IMR-90 (cell line): ENCODE results near the gene DSTYK. TPM values are rescaled to one million over a fixed set of nuclear protein-coding genes. Genes with fewer than 3 reads are reported as not detected.
"Not testable (repeated sequence)": the region's sequence is repeated elsewhere in the genome, so short reads cannot be mapped to it uniquely, and the experiment has no call there.

Experiments used
- ATAC-seq: fragments of 200-7000 bp; cut with Tn5 transposase; 2 replicates; pipeline ENCODE4 v1.9.1; 2020; ENCODE audit warnings: low read depth, mild to moderate bottlenecking, moderate library complexity
- BruUV-seq: library from RNA; stranded (reverse); fragments of 400-500 nt; replicated peaks from 2 replicates; lab custom pipeline; 2021; lab: Mats Ljungman, UMichigan
- CTCF ChIA-PET: fragments of 300-600 bp; formaldehyde crosslinking; extraction: SDS; loops from one replicate; lab custom pipeline; 2021; ENCODE audit warnings: antibody characterized with exemption; lab: Yijun Ruan, JAX
- POLR2A ChIA-PET: fragments of 300-600 bp; sonication (Branson Sonifier 250); formaldehyde crosslinking; loops from one replicate; lab custom pipeline; 2022; ENCODE audit warnings: antibody characterized with exemption; ENCODE audit not compliant: unreplicated experiment; lab: Charles Lee
- DNase-seq: peaks from one replicate; pipeline ENCODE4 v3.0.0; 2013
- H2AFZ ChIP-seq: replicated peaks from 2 replicates; pipeline ENCODE3; 2013; ENCODE audit warnings: low read length, mild to moderate bottlenecking; ENCODE audit not compliant: poor library complexity
- H2AK5ac ChIP-seq: 2 replicates; pipeline ENCODE4 v1.6.1; 2013; ENCODE audit warnings: low read depth, low read length, inconsistent platforms
- H2AK9ac ChIP-seq: replicated peaks from 2 replicates; pipeline ENCODE3; 2013; ENCODE audit warnings: mild to moderate bottlenecking, low read depth, low read length, moderate library complexity; ENCODE audit not compliant: poor library complexity
- H2BK120ac ChIP-seq: 2 replicates; pipeline ENCODE4 v1.6.1; 2013; ENCODE audit warnings: low read depth, low read length, inconsistent platforms
- H2BK15ac ChIP-seq: 3 replicates; pipeline ENCODE4 v1.6.1; 2013; ENCODE audit warnings: low read depth, low read length, inconsistent platforms
- H2BK20ac ChIP-seq: 2 replicates; pipeline ENCODE4 v1.6.1; 2013; ENCODE audit warnings: low read depth, mild to moderate bottlenecking, inconsistent platforms, low read length, moderate library complexity
- H2BK5ac ChIP-seq: 2 replicates; pipeline ENCODE4 v1.6.1; 2013; ENCODE audit warnings: mild to moderate bottlenecking, low read depth, low read length, inconsistent platforms; ENCODE audit not compliant: poor library complexity, severe bottlenecking
- H3K14ac ChIP-seq: replicated peaks from 2 replicates; pipeline ENCODE4 v1.6.1; 2013; ENCODE audit warnings: low read depth, low read length, inconsistent platforms
- H3K18ac ChIP-seq: 2 replicates; pipeline ENCODE4 v1.6.1; 2013; ENCODE audit warnings: low read depth, low read length, control low read depth
- H3K23ac ChIP-seq: 2 replicates; pipeline ENCODE4 v1.6.1; 2013; ENCODE audit warnings: low read depth, low read length, inconsistent platforms
- H3K27ac ChIP-seq: 2 replicates; pipeline ENCODE4 v1.5.1; 2013; ENCODE audit warnings: mild to moderate bottlenecking, control low read depth, low read length; ENCODE audit not compliant: insufficient read depth
- H3K27me3 ChIP-seq: 2 replicates; pipeline ENCODE4 v1.6.1; 2013; ENCODE audit warnings: low read length; ENCODE audit not compliant: control insufficient read depth, insufficient read depth
- H3K36me3 ChIP-seq: 2 replicates; pipeline ENCODE4 v1.6.1; 2013; ENCODE audit warnings: low read length, mixed read lengths; ENCODE audit not compliant: control insufficient read depth, insufficient read depth
- H3K4ac ChIP-seq: 2 replicates; pipeline ENCODE4 v1.6.1; 2013; ENCODE audit warnings: low read depth, low read length, inconsistent platforms
- H3K4me1 ChIP-seq: 2 replicates; pipeline ENCODE4 v1.6.1; 2013; ENCODE audit warnings: low read length, mixed read lengths; ENCODE audit not compliant: control insufficient read depth, insufficient read depth
- H3K4me2 ChIP-seq: 2 replicates; pipeline ENCODE4 v1.6.1; 2013; ENCODE audit warnings: low read depth, mild to moderate bottlenecking, control low read depth, low read length, moderate library complexity
- H3K4me3 ChIP-seq: 2 replicates; pipeline ENCODE4 v1.5.1; 2013; ENCODE audit warnings: low read depth, mild to moderate bottlenecking, control low read depth, low read length, moderate library complexity; ENCODE audit not compliant: insufficient read depth
- H3K56ac ChIP-seq: 2 replicates; pipeline ENCODE4 v1.6.1; 2013; ENCODE audit warnings: low read length, inconsistent platforms; ENCODE audit not compliant: insufficient read depth; ENCODE audit errors: extremely low read depth
- H3K79me1 ChIP-seq, 2 experiments: 2 replicates each; pipeline ENCODE4 v1.6.1; 2013; ENCODE audit warnings: low read length in 2 of 2, inconsistent platforms in 1 of 2, low read depth in 1 of 2
- H3K9ac ChIP-seq: 2 replicates; pipeline ENCODE4 v1.6.1; 2013; ENCODE audit warnings: low read depth, low read length, control low read depth
- H3K9me1 ChIP-seq: 2 replicates; pipeline ENCODE4 v1.6.1; 2013; ENCODE audit warnings: low read length, inconsistent platforms; ENCODE audit not compliant: insufficient read depth
- H3K9me3 ChIP-seq: 2 replicates; pipeline ENCODE4 v1.6.1; 2013; ENCODE audit warnings: low read length; ENCODE audit not compliant: control insufficient read depth, insufficient read depth
- H4K20me1 ChIP-seq: 2 replicates; pipeline ENCODE4 v1.6.1; 2013; ENCODE audit warnings: low read length, inconsistent platforms; ENCODE audit not compliant: insufficient read depth
- H4K5ac ChIP-seq: 2 replicates; pipeline ENCODE4 v1.6.1; 2013; ENCODE audit warnings: mild to moderate bottlenecking, low read depth, low read length, control low read depth
- H4K8ac ChIP-seq, 2 experiments: 2 replicates each; pipeline ENCODE4 v1.6.1; 2013; ENCODE audit warnings: low read depth in 2 of 2, low read length in 2 of 2, control low read depth in 1 of 2, inconsistent platforms in 1 of 2
- H4K91ac ChIP-seq: 2 replicates; pipeline ENCODE4 v1.6.1; 2013; ENCODE audit warnings: low read depth, low read length, inconsistent platforms; ENCODE audit not compliant: insufficient read depth
- WGBS, 2 experiments: methylation state at CpG; one replicate each; pipeline versions ENCODE4 v1.1.5 to v1.1.7; 2013; ENCODE audit warnings: missing lambda C conversion rate in 2 of 2; ENCODE audit not compliant: insufficient read length in 1 of 2; ENCODE audit errors: extremely low coverage in 2 of 2; 5-methylcytosine and 5-hydroxymethylcytosine counted together
- dilution Hi-C: fragments of 300-500 bp; cut with HindIII; formaldehyde crosslinking; loops from one replicate; pipeline ENCODE4 v1.14.3; 2018; ENCODE audit warnings: low sequenced_read_pairs; ENCODE audit not compliant: unreplicated experiment
- in situ Hi-C: fragments of 300-500 bp; cut with MboI; formaldehyde crosslinking; loops from 3 replicates; pipeline ENCODE4 v1.14.3; 2019; ENCODE audit warnings: low sequenced_read_pairs, inconsistent platforms, mixed read lengths
- intact Hi-C: fragments of 100-400 bp; cut with micrococcal nuclease; formaldehyde crosslinking; loops from 2 replicates; pipeline ENCODE4 v1.10.0; 2022
- polyA plus RNA-seq, 3 experiments: library from polyadenylated mRNA; depleted of rRNA; stranded (reverse); fragments of >200 nt; gene quantifications; 2 replicates each; pipeline ENCODE4 v1.2.3, GENCODE V29; 2012; ENCODE audit warnings: low replicate concordance in 1 of 3
- total RNA-seq: library from RNA; depleted of rRNA; stranded (reverse); fragments of >200 nt; gene quantifications from 2 replicates; pipeline ENCODE4 v1.2.3, GENCODE V29; 2012

The DSTYK gene
- total and polyA plus RNA-seq, 2 of the 4 experiments (the other 2 are of a cell fraction): 8.0 to 18.3 TPM

DNA sequence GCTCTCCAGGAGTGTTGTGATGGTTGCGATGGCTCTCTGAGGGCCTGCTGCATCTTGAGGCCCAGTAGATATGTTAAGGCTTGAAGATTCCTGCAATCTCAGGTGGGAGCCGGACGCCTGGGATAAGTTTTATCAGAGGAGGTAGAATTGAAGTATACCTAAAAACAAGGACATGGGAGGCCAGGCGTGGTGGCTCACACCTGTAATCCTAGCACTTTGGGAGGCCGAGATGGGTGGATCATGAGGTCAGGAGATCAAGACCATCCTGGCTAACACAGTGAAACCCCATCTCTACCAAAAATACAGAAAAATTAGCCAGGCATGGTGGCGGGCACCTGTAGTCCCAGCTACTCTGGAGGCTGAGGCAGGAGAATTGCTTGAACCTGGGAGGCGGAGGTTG is 22.5 kb upstream of the DSTYK start:
- CTCF ChIA-PET, H3K4me1 ChIP-seq, H4K91ac ChIP-seq, H4K5ac ChIP-seq, H3K27me3 ChIP-seq, intact Hi-C loops, H3K36me3 ChIP-seq, DNase-seq, H2BK20ac ChIP-seq, H3K9ac ChIP-seq, H3K4me3 ChIP-seq, H3K4ac ChIP-seq, in situ Hi-C loops, H3K14ac ChIP-seq, ATAC-seq, H3K27ac ChIP-seq, H4K20me1 ChIP-seq, H4K8ac ChIP-seq, H3K18ac ChIP-seq, H3K9me1 ChIP-seq, H2BK5ac ChIP-seq, H3K79me1 ChIP-seq, H3K9me3 ChIP-seq, H2BK15ac ChIP-seq, BruUV-seq, dilution Hi-C loops, H3K56ac ChIP-seq, H3K23ac ChIP-seq, POLR2A ChIA-PET, H3K4me2 ChIP-seq, H2BK120ac ChIP-seq, H2AFZ ChIP-seq, H2AK5ac ChIP-seq, H2AK9ac ChIP-seq: not testable (repeated sequence)
- no CpG with 5 or more reads among the region's 7 CpGs for WGBS, 2 experiments
